Stimulated activated CD4-positive, alpha-beta T cell treated with anti-CD3 and anti-CD28 coated beads, Interleukin-4, amount 100 ng/mL, for 1 hour (primary cell): ENCODE results near the gene ENO2.
A peak's percentile ranks its signal among the peaks of the same experiment; 100 is the strongest.
"Not testable (repeated sequence)": the region's sequence is repeated elsewhere in the genome, so short reads cannot be mapped to it uniquely, and the experiment has no call there.

Experiments used
- DNase-seq: peaks from one replicate; pipeline ENCODE4 v3.0.0-alpha.2; 2020

ENO2 gene

DNA sequence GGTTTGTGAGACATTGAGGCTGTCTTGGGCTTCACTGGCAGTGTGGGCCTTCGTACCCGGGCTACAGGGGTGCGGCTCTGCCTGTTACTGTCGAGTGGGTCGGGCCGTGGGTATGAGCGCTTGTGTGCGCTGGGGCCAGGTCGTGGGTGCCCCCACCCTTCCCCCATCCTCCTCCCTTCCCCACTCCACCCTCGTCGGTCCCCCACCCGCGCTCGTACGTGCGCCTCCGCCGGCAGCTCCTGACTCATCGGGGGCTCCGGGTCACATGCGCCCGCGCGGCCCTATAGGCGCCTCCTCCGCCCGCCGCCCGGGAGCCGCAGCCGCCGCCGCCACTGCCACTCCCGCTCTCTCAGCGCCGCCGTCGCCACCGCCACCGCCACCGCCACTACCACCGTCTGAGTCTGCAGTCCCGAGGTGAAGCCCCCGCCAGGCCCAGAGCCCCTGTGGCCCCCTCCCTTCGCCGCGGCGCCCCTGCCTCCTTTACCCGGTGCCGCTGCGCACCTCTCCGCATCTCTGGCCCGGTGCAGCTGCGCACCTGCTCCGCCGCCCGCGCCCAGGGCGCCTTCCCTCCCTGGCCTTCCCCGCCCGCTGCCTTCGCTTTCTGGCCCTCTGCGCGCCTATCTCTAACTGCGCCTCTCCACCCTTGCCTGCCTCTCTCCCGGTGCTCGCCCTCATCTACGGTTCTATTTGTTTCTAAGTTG lies at the start of gene ENO2:
Gene ENO2 (plus strand): TSS at position 335 of the 701 bp plus-strand sequence. CDS start 1,253 bp downstream, outside the sequence.
- DNase-seq: peak; percentile 84

DNA sequence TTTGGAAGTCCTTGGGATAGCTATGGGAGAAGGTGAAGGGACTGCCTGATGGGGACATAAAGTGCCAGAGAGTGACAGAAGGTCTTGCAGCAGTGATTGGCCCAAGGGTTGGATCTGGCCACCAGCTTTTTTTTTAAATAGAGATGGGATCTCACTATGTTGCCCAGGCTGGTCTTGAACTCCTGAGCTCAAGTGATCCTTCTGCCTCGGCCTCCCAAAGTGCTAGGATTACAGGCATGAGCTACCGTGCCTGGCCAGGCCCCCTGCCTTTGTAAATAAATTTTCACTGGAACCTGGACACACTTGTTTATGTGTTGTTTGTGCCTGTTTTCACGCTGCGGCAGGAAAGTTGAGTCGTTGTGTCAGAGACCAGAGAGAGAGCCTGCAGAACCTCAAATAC lies 49.1 kb upstream of the ENO2 start:
- DNase-seq: not testable (repeated sequence)

DNA sequence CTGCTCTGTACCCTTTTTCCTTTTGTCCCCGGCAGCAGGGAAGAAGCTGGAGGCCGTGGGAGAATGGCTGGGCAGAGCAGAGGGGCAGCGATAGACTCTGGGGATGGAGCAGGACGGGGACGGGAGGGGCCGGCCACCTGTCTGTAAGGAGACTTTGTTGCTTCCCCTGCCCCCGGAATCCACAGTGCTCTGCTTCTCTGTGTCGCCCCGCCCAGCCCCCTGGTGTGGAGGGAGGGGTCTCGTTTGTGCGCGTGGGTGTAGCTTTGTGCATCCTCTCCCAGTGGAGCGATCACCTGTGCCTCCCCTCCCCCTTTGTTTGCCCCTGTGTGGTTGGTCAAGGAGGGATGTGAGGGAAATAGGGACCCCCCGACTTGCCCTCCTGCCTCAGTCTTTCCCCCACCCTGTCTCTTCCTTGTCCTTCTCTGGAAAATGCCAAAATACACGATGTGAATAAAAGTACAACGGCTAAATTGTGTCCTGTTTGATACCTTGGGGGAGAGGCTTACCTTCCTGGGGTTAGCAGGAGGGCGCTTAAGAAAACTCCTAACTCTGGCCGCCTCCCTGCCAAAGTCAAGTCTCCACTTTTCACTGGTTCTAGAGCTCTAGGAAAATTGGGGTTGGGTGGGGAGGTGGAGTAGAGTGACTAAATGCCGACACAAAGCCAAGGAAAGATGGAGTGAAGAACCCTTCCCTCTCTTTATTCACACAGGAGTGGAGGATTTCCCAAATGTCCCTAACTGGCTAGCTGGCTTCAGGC lies 48.0 kb upstream of the ENO2 start:
- DNase-seq: no peak

DNA sequence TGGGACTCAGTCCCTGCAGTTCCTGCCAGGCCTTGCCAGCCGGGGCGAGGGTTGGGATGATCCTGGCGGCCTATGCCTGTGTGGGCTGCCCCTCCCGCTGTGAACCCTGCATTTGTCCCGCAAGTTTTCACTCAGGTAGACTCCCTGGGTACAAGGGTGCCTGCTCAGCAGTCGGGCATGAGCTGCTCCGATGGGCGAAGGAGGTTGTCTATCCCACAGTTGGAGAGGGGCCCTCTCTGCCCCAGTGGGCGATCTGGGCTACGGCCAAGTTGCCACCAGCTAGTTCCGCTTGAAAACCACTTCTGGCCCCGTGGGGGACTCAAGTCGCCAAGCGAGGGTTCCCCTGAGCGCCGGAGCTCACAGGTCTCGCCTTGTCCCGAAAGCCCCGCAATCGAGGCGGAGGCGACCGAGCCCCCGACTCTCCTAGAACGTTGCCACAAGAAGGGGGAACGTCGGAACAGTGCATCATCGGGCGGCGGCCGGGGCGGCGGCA lies 47.4 kb upstream of the ENO2 start:
- DNase-seq: no peak

DNA sequence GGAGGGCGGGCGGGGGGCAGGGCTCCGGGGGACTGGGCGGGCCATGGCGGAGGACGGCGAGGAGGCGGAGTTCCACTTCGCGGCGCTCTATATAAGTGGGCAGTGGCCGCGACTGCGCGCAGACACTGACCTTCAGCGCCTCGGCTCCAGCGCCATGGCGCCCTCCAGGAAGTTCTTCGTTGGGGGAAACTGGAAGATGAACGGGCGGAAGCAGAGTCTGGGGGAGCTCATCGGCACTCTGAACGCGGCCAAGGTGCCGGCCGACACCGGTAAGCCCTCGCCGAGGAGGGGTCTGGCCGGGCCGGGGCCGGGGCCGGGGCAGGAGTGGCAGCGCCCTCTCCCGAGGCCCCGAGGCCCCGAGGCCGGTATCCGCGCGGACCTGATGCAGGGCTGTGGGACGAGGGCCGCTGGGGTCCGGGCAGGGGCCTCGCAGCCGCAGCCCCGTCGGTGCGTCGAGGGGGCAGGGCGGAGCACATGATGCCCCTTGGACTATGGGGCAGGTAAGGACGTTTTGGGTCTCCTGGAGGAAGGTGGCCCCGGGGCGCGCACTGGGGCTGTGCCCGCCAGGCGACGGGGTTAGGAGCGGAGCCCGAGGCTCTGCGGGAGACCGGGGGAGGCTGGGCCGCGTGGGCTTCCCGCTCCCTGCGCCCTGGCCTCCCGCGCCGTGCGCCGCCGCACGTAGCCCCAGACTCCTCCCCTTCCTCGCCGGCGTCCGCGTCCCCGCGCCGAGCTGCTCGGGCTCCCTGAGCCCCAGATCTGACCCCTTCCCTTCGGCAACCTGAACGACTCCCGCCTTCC lies 46.8 kb upstream of the ENO2 start, which contains the start of gene TPI1:
Gene TPI1 (plus strand): TSS at position 119 of the 798 bp plus-strand sequence. CDS start 36 bp downstream, at position 155.
- peak; percentile 81 for DNase-seq

DNA sequence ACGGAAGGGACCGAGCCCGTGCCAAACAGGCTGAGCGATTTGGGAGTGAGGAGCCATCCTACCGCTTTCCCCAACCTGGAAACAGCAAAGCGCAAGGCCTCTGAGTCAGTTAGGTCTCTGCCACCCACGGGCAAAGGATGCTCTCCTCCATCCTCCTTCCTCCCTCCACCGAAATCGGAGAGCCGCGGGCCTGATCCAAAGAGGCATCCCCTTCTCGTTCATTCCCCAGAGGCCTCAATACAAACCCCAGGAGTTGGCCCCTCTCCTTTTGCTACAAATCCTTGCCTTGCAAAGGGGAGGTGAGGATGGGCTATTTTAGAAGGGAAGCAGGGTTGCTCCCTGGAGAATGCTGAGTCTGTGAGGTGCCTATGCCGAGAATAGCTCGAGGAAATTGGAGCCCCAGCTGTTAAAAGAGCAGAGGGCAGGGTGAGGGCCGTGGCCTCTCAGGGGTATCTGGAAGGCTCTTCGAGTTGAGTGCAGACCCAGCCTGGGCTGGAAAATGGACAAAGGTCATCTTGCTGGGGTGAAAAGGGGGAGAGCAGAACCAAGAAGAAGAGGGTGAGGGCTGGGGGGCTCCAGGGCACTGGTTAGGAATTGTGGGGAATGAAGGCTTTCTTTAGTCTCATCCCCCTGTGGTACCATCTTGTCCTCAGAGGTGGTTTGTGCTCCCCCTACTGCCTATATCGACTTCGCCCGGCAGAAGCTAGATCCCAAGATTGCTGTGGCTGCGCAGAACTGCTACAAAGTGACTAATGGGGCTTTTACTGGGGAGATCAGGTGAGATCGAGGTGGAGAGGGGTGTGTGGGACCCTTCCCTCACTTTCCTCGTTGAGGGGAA lies 46.0 kb upstream of the ENO2 start:
- DNase-seq: no peak

DNA sequence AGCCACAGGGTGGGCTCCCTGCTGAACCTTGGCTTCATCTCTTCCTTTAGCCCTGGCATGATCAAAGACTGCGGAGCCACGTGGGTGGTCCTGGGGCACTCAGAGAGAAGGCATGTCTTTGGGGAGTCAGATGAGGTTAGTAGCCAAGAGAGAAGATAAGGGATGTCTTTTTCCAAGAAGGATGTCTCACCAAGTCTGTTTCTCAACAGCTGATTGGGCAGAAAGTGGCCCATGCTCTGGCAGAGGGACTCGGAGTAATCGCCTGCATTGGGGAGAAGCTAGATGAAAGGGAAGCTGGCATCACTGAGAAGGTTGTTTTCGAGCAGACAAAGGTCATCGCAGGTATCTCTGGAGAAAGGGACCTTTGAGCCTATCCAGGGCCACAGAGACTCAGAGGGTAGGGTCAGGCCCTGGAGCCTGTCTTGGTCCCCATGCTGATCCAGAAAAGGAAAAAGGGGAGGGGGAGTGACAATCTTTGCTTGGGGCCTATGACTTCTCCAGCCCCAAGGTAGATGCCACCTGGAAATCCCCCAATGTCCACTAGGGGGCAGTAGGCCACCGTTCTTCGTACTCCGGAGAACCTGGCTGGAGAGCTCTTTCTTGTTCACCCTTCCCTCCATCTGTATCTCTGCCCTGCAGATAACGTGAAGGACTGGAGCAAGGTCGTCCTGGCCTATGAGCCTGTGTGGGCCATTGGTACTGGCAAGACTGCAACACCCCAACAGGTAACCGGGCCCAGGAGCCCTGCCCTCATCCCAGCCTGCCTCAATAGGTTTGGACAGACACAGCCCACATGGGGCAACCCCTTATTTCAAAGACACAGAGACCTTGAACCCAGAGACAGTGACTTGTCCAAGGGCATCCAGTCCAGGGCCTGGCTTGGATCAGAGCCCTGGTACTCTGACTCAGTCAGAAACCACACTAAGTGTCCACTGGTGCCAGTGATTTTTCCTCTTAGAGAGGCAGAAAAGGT lies 45.0 kb upstream of the ENO2 start:
- DNase-seq: peak; percentile 80

DNA sequence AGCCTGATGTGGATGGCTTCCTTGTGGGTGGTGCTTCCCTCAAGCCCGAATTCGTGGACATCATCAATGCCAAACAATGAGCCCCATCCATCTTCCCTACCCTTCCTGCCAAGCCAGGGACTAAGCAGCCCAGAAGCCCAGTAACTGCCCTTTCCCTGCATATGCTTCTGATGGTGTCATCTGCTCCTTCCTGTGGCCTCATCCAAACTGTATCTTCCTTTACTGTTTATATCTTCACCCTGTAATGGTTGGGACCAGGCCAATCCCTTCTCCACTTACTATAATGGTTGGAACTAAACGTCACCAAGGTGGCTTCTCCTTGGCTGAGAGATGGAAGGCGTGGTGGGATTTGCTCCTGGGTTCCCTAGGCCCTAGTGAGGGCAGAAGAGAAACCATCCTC lies 44.1 kb upstream of the ENO2 start:
- not testable (repeated sequence) for DNase-seq

DNA sequence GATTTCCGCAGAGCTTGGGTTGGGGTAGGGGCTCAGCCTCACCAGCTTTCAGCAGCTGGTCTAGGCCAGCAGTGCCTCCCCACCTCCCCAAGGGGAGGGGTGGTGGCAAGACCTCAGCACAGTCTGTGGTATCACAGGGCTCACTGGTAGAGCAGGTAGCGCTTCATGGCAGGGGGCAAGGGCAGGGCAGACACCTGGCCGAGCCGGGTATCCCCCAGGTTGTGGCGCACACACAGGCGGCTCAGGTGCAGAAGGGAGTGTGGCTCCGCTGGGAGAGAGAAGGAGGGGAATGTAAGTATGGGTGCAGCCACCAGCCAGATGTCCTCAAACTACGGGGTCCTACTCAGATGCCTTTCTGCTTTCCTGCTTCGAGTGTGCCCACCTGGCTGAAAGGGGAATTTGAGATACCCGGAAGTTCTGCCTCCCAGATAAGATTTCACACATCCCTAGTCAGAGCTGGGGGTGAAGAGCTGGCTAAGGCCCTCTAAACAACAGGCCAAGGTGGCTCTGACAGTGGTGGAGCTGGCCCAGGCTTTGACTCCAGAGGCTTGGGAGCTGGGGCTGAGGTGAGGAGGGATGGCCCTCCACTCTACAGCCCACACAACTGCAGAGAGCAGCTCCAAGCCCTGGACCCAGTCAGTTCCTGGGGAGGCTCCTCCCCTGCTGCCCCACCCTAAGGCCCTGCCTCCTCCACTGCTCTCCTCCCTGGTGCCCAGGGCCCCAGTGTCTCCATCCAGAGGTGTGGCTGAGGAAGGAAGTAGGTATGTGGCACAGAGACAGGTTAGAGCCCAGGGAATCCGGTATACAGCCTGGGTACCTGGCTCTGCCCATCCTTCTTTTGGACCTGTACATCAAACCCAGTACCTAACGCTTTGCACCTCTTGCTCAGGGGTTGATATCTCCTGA lies 43.1 kb upstream of the ENO2 start:
- peak; percentile 24 for DNase-seq

DNA sequence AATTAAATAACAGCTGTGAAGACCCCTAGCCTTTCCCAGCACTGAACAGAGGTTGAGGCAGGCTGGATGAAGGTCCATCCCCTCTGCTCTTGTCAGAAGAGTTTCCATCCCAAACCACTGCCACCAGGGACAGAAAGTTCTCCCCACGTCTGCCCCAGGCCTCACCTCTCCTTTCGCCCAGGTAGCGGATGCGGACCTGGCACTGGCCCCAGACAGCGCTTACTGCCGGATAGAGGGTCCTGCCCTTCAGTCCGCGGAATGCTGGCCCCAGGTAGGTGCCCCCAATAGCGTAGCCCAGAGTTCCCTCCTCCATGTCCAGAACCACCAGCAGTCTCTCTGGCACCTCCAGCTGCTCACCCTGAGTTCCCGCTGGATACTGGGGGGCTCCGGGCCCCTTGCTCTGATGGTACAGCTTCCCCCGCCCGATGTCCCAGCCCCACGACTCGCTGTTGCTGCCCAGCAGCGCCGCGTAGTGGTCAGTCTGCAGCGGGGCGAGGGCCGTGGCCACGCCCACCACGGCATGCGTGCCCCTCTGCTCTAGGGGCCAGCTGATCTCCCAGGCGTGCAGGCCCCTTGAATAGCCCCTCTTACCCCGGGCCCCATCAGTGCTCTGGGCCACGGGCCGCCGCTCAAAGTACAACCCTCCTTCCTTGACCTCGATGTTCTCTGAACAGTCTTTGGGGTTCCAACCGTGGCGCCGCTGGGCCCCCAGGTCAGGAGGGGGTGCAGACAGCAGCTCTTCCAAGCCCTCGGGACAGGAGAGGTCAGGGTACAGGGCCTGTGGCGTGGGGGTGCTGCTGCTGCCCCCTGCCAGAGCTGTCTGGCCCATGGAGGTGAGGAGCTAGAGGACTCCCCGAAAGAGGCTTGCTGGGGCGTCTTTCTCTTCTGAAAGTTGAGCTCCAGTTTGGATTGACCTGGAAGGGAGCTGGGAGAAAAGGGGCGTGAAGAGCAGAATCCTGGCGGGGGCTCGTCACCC lies 42.0 kb upstream of the ENO2 start:
- DNase-seq: peak; percentile 88

DNA sequence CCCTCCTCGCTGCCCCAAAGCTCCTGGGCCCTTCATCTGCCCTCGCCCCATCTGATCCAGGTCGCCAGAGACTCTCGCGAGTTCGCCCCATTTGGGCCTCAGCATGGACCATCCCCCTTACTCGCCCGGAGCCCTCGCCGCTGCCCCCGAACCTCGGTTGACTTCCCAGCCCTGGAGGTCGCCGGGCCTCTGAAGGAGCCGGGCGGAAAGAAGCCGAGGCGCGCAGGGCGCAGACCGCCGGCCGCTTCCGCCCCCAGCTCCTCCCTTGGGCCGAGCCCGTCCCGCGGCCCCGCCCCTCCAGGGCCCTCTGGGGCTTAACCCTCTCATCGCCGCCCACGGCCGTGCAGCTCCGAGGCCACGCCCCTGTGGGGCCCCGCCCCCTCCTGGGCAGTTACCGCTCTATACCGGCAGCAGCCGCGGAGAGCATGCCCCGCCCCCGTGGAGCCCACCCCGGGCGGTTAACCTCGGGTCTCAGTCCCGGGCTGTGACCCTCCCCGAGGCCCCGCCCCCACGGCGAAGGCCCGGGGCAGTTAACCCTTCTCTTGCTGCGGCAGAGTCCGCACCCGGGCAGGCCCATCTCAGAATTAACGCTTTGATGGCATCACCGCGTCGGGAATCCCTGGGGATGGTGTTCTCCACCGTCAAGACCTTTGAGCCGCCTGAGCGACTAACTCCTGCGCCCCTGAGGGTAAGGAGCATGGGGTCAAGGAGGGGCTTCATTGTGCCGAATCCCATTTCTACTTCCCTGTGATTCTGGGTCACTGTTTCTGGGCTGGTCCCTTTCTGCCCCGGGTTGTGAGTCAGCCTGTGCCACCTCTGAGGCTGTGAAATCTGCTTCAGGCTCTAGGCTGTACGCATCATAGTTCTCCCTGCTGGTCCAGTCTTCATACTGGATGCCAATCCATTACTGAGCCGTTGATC lies 41.0 kb upstream of the ENO2 start, which contains the start of gene SPSB2:
Gene SPSB2 (minus strand): TSS at position 210 of the 921 bp plus-strand sequence. CDS start 402 bp downstream, outside the sequence.
- DNase-seq: peak; percentile 100

DNA sequence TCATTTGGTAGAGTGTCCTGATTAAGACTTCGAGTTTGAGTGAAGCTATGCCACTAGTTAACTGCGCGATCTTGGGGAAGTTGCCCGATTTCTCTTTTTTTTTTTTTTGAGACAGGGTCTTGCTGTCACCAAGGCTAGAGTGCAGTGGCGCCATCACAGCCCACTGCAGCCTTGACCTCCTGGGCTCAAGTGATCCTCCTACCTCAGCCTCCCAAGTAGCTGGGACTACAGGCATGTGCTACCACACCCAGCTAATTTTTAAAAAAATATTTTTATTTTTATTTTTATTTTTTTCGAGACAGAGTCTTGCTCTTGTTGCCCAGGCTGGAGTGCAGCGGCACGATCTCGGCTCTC lies 40.4 kb upstream of the ENO2 start:
- not testable (repeated sequence) for DNase-seq

DNA sequence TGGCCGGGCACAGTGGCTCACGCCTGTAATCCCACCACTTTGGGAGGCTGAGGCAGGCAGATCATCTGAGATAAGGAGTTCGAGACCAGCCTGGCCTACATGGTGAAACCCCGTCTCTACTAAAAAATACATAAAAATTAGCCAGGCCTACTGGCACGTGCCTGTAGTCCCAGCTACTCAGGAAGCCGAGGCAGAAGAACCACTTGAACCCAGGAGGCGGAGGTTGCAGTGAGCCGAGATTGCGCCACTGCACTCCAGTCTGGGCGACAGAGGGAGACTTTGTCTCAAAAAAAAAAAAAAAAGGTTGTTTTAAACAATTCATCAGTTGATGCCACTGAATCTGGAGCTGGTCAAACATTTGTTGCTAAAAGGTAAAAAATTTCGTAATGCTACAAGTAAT lies 34.6 kb upstream of the ENO2 start:
- DNase-seq: not testable (repeated sequence)

DNA sequence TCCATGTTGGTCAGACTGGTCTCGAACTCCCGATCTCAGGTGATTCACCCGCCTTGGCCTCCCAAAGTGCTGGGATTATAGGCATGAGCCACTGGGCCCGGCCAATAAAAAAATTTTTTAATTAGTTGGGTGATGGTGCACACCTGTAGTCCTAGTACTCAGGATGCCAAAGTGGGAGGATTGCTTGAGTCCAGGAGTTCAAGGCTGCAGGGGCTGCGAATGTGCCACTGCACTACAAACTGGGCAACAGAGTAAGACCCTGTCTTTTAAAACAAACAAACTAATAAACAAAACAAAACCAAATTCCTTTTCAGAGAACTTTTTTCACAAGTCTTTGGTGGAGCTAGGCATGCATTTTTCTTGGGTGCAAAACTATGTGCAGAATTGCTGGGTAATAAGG lies 31.1 kb upstream of the ENO2 start:
- no peak for DNase-seq

DNA sequence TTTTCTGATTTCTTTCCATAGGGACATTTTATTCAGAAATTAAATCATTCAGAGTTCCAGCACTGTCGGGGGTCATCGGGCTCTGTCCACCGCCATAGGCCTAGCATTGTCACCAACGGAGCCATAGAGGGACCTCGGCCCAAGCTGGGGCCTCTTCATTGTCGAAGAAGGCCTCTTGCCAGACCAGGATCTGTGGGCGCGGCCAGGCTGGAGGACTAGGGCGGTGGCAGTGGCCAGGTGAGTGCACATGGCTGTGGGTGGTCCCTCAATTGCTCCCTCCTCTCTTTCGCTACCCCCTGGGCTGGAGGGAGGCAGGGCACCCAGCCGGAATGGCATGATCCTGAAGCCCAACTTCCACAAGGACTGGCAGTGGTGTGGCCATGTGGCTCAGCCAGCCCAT lies 30.7 kb upstream of the ENO2 start:
- no peak for DNase-seq

DNA sequence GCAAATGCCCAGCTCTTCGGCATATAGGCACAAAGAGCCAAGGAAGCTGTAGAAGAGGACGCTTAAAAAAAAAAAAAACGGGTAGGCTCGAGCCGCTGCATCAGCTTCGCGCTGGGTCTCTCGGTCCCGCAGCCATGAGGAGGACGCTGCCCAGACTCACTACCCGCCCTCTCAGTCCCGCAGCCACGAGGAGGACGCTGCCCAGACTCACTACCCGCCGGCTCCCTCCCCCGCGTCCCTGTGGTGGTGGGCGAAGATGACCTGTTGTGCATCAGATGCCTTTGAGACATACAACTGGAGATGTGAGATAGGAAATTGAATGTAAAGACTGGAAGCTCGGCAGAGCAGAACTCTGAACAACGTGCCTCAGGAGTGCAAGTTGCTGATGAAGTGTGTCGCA lies 29.8 kb upstream of the ENO2 start:
- no peak for DNase-seq
